ENCODE results near the gene KCNQ1. TPM values are rescaled to one million over a fixed set of nuclear protein-coding genes. Genes with fewer than 3 reads are reported as not detected.
A peak's percentile ranks its signal among the peaks of the same experiment; 100 is the strongest.

KCNQ1 gene
- total and polyA plus RNA-seq, 8 donors = 7.1 to 37.7 (median 9.9) TPM

DNA sequence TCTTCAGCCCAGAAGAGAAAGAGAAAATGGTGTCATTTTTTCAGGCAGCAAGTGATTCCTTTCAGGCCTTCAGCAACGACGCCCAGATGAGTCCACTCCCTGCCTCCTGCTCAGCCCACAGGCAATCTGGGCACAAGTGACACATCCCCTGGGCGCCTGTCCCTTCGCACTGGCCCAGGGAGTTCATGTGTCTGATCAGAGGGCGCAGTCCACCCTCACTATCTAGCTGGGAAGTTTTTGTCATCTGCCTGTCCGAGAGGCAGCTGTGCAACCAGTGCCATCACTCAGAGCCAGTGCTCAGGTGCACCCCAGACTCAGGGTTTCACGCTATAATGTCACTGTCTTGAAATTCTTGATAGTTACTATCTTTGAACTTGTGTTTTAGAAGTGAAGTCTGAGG is 256.4 kb downstream of the KCNQ1 start:
- Histone ChIP-seq H3K27ac (no peak overlapping the region), H3K27me3 (no peaks in the 10 kb centered on the region), H3K9me3 (no peaks in the 10 kb centered on the region), H3K36me3 (no peaks in the 10 kb centered on the region), H3K4me3 (no peak overlapping the region), H3K4me1 (peaks cover 0 to 14% of the 10 kb centered on the region in 2 donors)
- no peak for ATAC-seq
- intact Hi-C loops (cut with DNase I) = no loop called here
- TF ChIP-seq CTCF (IDR thresholded peaks at IDR 0.05) = no peak
- DNase-seq = peak in 1 of 4 donors; percentile 31

DNA sequence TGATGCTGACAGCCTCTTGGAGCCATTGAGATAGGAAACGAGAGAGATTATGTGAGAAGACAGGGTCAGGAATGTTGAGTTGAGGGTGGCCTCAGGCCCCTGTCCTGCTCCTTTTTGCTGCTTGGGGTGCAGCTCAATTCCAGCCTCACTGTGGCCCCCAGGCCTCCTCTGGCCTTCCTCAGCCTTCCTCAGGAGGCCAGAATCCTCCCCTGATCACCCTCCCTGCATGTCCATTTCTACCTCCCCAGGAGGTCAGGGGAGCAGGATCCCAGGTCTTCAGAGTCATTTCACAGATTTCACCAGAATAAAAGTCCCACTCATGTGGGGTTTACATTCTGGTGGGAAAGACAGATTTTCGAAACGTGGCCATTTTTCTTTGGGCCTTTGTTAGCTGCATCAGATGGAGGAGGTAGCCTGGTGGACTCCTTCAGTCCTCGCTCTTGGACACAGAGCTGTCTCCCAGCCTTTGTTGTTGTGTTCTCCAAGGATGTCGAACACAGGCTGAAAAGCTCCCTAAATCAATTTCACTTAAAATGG is 257.2 kb downstream of the KCNQ1 start:
- Histone ChIP-seq H3K9me3 (no peaks in the 10 kb centered on the region), H3K4me3 (no peak overlapping the region), H3K27ac (no peak overlapping the region), H3K4me1 (peaks cover 0 to 14% of the 10 kb centered on the region in 2 donors), H3K36me3 (no peaks in the 10 kb centered on the region), H3K27me3 (no peaks in the 10 kb centered on the region)
- intact Hi-C loops (cut with DNase I) = no loop called here
- DNase-seq (peak in 1 of 4 donors; percentile 16), ATAC-seq (no peak)
- TF ChIP-seq CTCF (IDR thresholded peaks at IDR 0.05) = no peak

GRCh38 chr11:2702771-2703362 is 258.1 kb downstream of the KCNQ1 start:
- no peaks in the 10 kb centered on the region for H3K36me3 ChIP-seq
- no peaks in the 10 kb centered on the region for H3K9me3 ChIP-seq
- H3K4me1 ChIP-seq = peaks cover 0 to 9% of the 10 kb centered on the region in 2 donors
- intact Hi-C loops (cut with DNase I) = no loop called here
- DNase-seq (peak in 1 of 4 donors; percentile 61), ATAC-seq (no peak)
- no peak overlapping the region for H3K4me3 ChIP-seq
- H3K27me3 ChIP-seq = no peaks in the 10 kb centered on the region
- H3K27ac ChIP-seq = no peak overlapping the region
- no peak for TF ChIP-seq CTCF (IDR thresholded peaks at IDR 0.05)

DNA sequence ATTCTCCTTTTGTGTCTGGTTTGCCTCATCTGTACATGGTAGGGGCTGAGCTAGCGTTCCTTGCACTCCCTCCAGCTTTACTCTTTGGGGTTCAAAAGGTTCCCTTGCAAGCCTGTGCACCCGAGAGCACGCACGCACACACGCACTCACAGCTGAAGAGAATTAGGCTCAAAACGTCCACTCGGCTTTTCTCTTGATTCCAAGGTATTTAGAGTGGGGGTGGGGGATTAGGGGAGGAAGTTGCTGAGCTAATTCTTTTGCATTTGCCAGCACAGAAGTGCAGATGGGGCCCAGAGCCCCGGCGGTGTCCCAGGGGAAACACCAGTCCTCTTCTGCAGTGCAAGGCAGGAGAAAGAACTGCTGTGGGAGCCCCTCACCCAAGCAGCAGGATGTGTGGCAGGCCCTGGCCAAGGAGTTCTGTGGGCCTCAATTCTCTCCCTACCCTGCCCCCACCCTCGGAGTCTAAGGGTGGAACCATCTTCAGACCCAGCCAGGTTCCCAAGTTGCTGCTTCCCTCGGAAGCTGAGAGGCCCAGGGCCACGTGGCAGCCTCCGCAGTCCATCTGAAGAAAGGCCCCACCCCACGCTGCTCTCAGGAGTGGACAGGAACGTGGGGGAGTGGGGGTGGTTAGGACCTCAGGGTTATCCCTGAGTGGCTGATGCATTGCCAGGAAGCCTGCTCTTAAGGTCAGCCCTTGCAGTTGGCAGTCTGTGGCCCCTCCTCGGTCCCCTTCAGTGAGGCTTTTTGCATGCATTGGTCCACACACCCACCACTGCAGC is 258.7 kb downstream of the KCNQ1 start:
- intact Hi-C loops (cut with DNase I) = no loop called here
- H3K36me3 ChIP-seq = no peaks in the 10 kb centered on the region
- ATAC-seq (no peak), DNase-seq (peak in 2 of 4 donors; percentile 45 to 65)
- peaks cover 6 to 10% of the 10 kb centered on the region in 2 donors for H3K4me1 ChIP-seq
- no peak for TF ChIP-seq CTCF (IDR thresholded peaks at IDR 0.05)
- no peaks in the 10 kb centered on the region for H3K9me3 ChIP-seq
- H3K27me3 ChIP-seq = no peaks in the 10 kb centered on the region
- H3K27ac ChIP-seq = no peak overlapping the region
- no peak overlapping the region for H3K4me3 ChIP-seq

- no peak for TF ChIP-seq CTCF (IDR thresholded peaks at IDR 0.05)
- intact Hi-C loops (cut with DNase I) = no loop called here
- no peaks in the 10 kb centered on the region for H3K36me3 ChIP-seq
- ATAC-seq = no peak
- peak in 1 of 4 donors; percentile 27 for DNase-seq
- no peak overlapping the region for H3K4me3 ChIP-seq
- no peak overlapping the region for H3K27ac ChIP-seq
- H3K4me1 ChIP-seq = peaks cover 7 to 18% of the 10 kb centered on the region in 2 donors
- H3K27me3 ChIP-seq = no peaks in the 10 kb centered on the region
- H3K9me3 ChIP-seq = no peaks in the 10 kb centered on the region
Measured at GRCh38 chr11:2704356-2704755, 259.5 kb downstream of the KCNQ1 start.
